IMR-90 (cell line): Measurements from ENCODE around the gene MYT1. TPM values are rescaled to one million over a fixed set of nuclear protein-coding genes. Genes with fewer than 3 reads are reported as not detected.

Source experiments
- ATAC-seq: fragments of 200-7000 bp; cut with Tn5 transposase; 2 replicates; pipeline ENCODE4 v1.9.1; 2020; ENCODE audit warnings: low read depth, mild to moderate bottlenecking, moderate library complexity
- BruUV-seq: library from RNA; stranded (reverse); fragments of 400-500 nt; replicated peaks from 2 replicates; lab custom pipeline; 2021; lab: Mats Ljungman, UMichigan
- CTCF ChIA-PET: fragments of 300-600 bp; formaldehyde crosslinking; extraction: SDS; loops from one replicate; lab custom pipeline; 2021; ENCODE audit warnings: antibody characterized with exemption; lab: Yijun Ruan, JAX
- POLR2A ChIA-PET: fragments of 300-600 bp; sonication (Branson Sonifier 250); formaldehyde crosslinking; loops from one replicate; lab custom pipeline; 2022; ENCODE audit warnings: antibody characterized with exemption; ENCODE audit not compliant: unreplicated experiment; lab: Charles Lee
- DNase-seq: peaks from one replicate; pipeline ENCODE4 v3.0.0; 2013
- H2AFZ ChIP-seq: replicated peaks from 2 replicates; pipeline ENCODE3; 2013; ENCODE audit warnings: low read length, mild to moderate bottlenecking; ENCODE audit not compliant: poor library complexity
- H2AK5ac ChIP-seq: 2 replicates; pipeline ENCODE4 v1.6.1; 2013; ENCODE audit warnings: low read depth, low read length, inconsistent platforms
- H2AK9ac ChIP-seq: replicated peaks from 2 replicates; pipeline ENCODE3; 2013; ENCODE audit warnings: mild to moderate bottlenecking, low read depth, low read length, moderate library complexity; ENCODE audit not compliant: poor library complexity
- H2BK120ac ChIP-seq: 2 replicates; pipeline ENCODE4 v1.6.1; 2013; ENCODE audit warnings: low read depth, low read length, inconsistent platforms
- H2BK15ac ChIP-seq: 3 replicates; pipeline ENCODE4 v1.6.1; 2013; ENCODE audit warnings: low read depth, low read length, inconsistent platforms
- H2BK20ac ChIP-seq: 2 replicates; pipeline ENCODE4 v1.6.1; 2013; ENCODE audit warnings: low read depth, mild to moderate bottlenecking, inconsistent platforms, low read length, moderate library complexity
- H2BK5ac ChIP-seq: 2 replicates; pipeline ENCODE4 v1.6.1; 2013; ENCODE audit warnings: mild to moderate bottlenecking, low read depth, low read length, inconsistent platforms; ENCODE audit not compliant: poor library complexity, severe bottlenecking
- H3K14ac ChIP-seq: replicated peaks from 2 replicates; pipeline ENCODE4 v1.6.1; 2013; ENCODE audit warnings: low read depth, low read length, inconsistent platforms
- H3K18ac ChIP-seq: 2 replicates; pipeline ENCODE4 v1.6.1; 2013; ENCODE audit warnings: low read depth, low read length, control low read depth
- H3K23ac ChIP-seq: 2 replicates; pipeline ENCODE4 v1.6.1; 2013; ENCODE audit warnings: low read depth, low read length, inconsistent platforms
- H3K27ac ChIP-seq: 2 replicates; pipeline ENCODE4 v1.5.1; 2013; ENCODE audit warnings: mild to moderate bottlenecking, control low read depth, low read length; ENCODE audit not compliant: insufficient read depth
- H3K27me3 ChIP-seq: 2 replicates; pipeline ENCODE4 v1.6.1; 2013; ENCODE audit warnings: low read length; ENCODE audit not compliant: control insufficient read depth, insufficient read depth
- H3K36me3 ChIP-seq: 2 replicates; pipeline ENCODE4 v1.6.1; 2013; ENCODE audit warnings: low read length, mixed read lengths; ENCODE audit not compliant: control insufficient read depth, insufficient read depth
- H3K4ac ChIP-seq: 2 replicates; pipeline ENCODE4 v1.6.1; 2013; ENCODE audit warnings: low read depth, low read length, inconsistent platforms
- H3K4me1 ChIP-seq: 2 replicates; pipeline ENCODE4 v1.6.1; 2013; ENCODE audit warnings: low read length, mixed read lengths; ENCODE audit not compliant: control insufficient read depth, insufficient read depth
- H3K4me2 ChIP-seq: 2 replicates; pipeline ENCODE4 v1.6.1; 2013; ENCODE audit warnings: low read depth, mild to moderate bottlenecking, control low read depth, low read length, moderate library complexity
- H3K4me3 ChIP-seq: 2 replicates; pipeline ENCODE4 v1.5.1; 2013; ENCODE audit warnings: low read depth, mild to moderate bottlenecking, control low read depth, low read length, moderate library complexity; ENCODE audit not compliant: insufficient read depth
- H3K56ac ChIP-seq: 2 replicates; pipeline ENCODE4 v1.6.1; 2013; ENCODE audit warnings: low read length, inconsistent platforms; ENCODE audit not compliant: insufficient read depth; ENCODE audit errors: extremely low read depth
- H3K79me1 ChIP-seq, 2 experiments: 2 replicates each; pipeline ENCODE4 v1.6.1; 2013; ENCODE audit warnings: low read length in 2 of 2, inconsistent platforms in 1 of 2, low read depth in 1 of 2
- H3K9ac ChIP-seq: 2 replicates; pipeline ENCODE4 v1.6.1; 2013; ENCODE audit warnings: low read depth, low read length, control low read depth
- H3K9me1 ChIP-seq: 2 replicates; pipeline ENCODE4 v1.6.1; 2013; ENCODE audit warnings: low read length, inconsistent platforms; ENCODE audit not compliant: insufficient read depth
- H3K9me3 ChIP-seq: 2 replicates; pipeline ENCODE4 v1.6.1; 2013; ENCODE audit warnings: low read length; ENCODE audit not compliant: control insufficient read depth, insufficient read depth
- H4K20me1 ChIP-seq: 2 replicates; pipeline ENCODE4 v1.6.1; 2013; ENCODE audit warnings: low read length, inconsistent platforms; ENCODE audit not compliant: insufficient read depth
- H4K5ac ChIP-seq: 2 replicates; pipeline ENCODE4 v1.6.1; 2013; ENCODE audit warnings: mild to moderate bottlenecking, low read depth, low read length, control low read depth
- H4K8ac ChIP-seq, 2 experiments: 2 replicates each; pipeline ENCODE4 v1.6.1; 2013; ENCODE audit warnings: low read depth in 2 of 2, low read length in 2 of 2, control low read depth in 1 of 2, inconsistent platforms in 1 of 2
- H4K91ac ChIP-seq: 2 replicates; pipeline ENCODE4 v1.6.1; 2013; ENCODE audit warnings: low read depth, low read length, inconsistent platforms; ENCODE audit not compliant: insufficient read depth
- MAFK ChIP-seq: IDR thresholded peaks from 2 replicates; pipeline ENCODE4 v1.6.1; 2012; ENCODE audit warnings: low read depth, low read length, improper control_type of control experiment
- RCOR1 ChIP-seq: IDR thresholded peaks from 2 replicates; pipeline ENCODE4 v1.6.1; 2012; ENCODE audit warnings: mild to moderate bottlenecking, low read length, improper control_type of control experiment; ENCODE audit not compliant: insufficient replicate concordance
- WGBS, 2 experiments: methylation state at CpG; one replicate each; pipeline versions ENCODE4 v1.1.5 to v1.1.7; 2013; ENCODE audit warnings: missing lambda C conversion rate in 2 of 2; ENCODE audit not compliant: insufficient read length in 1 of 2; ENCODE audit errors: extremely low coverage in 2 of 2; 5-methylcytosine and 5-hydroxymethylcytosine counted together
- dilution Hi-C: fragments of 300-500 bp; cut with HindIII; formaldehyde crosslinking; loops from one replicate; pipeline ENCODE4 v1.14.3; 2018; ENCODE audit warnings: low sequenced_read_pairs; ENCODE audit not compliant: unreplicated experiment
- in situ Hi-C: fragments of 300-500 bp; cut with MboI; formaldehyde crosslinking; loops from 3 replicates; pipeline ENCODE4 v1.14.3; 2019; ENCODE audit warnings: low sequenced_read_pairs, inconsistent platforms, mixed read lengths
- intact Hi-C: fragments of 100-400 bp; cut with micrococcal nuclease; formaldehyde crosslinking; loops from 2 replicates; pipeline ENCODE4 v1.10.0; 2022
- polyA plus RNA-seq, 3 experiments: library from polyadenylated mRNA; depleted of rRNA; stranded (reverse); fragments of >200 nt; gene quantifications; 2 replicates each; pipeline ENCODE4 v1.2.3, GENCODE V29; 2012; ENCODE audit warnings: low replicate concordance in 1 of 3
- total RNA-seq: library from RNA; depleted of rRNA; stranded (reverse); fragments of >200 nt; gene quantifications from 2 replicates; pipeline ENCODE4 v1.2.3, GENCODE V29; 2012

Gene MYT1
- total and polyA plus RNA-seq, 2 of the 4 experiments (the other 2 are of a cell fraction), result not detected

DNA sequence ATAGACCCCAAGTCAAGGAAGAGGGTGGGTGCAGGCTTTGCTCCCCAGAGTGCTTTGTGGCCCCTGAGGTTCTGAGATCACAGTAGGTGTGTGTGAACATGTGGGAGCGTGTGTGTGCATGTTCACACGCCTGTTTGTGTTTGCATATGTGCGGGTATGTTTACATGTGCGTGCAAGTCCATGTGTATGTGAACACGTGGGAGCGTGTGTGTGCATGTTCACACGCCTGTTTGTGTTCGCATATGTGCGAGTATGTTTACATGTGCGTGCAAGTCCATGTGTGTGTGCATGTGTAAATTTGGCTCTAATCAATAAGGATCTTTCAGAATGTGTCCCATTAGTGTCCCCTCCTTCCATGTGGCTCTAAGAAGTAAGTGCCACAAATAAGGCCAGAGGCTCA, 49.9 kb downstream of the MYT1 start:
- Histone ChIP-seq H2AFZ (no peak overlapping the region), H3K4me1 (peaks cover 9% of the 10 kb centered on the region; the same call in 1 of the 2 replicates), H4K5ac (no peak overlapping the region), H2BK20ac (no peak overlapping the region), H3K27ac (no peak overlapping the region), H3K4ac (no peak overlapping the region), H2BK5ac (no peak overlapping the region), H4K91ac (no peak overlapping the region), H3K9ac (no peak overlapping the region), H3K9me3 (no peaks in the 10 kb centered on the region), H3K36me3 (no peaks in the 10 kb centered on the region), H2BK120ac (no peak overlapping the region), H4K8ac (no peak overlapping the region), H4K20me1 (no peaks in the 10 kb centered on the region), H3K4me2 (no peak overlapping the region), H3K4me3 (no peak overlapping the region), H3K14ac (no peak overlapping the region), H3K27me3 (peaks cover 52% of the 10 kb centered on the region), H2BK15ac (no peak overlapping the region), H2AK5ac (no peak overlapping the region), H3K18ac (no peak overlapping the region), H3K56ac (no peak overlapping the region), H3K23ac (no peak overlapping the region), H3K9me1 (peaks cover 4% of the 10 kb centered on the region; the same call in 1 of the 2 replicates), H3K79me1 (no peaks in the 10 kb centered on the region), H2AK9ac (no peak overlapping the region)
- dilution Hi-C loops, result no loop called here
- ChIA-PET POLR2A (no interaction called here), CTCF (no interaction called here)
- in situ Hi-C loops, result no loop called here
- DNase-seq (no peak), ATAC-seq (no peak)
- intact Hi-C loops, result no loop called here
- TF ChIP-seq MAFK (no peak), RCOR1 (no peak)
- BruUV-seq, result no TSS peak
- WGBS, 2 experiments, result 87% methylated on average over 7 of the region's 10 CpGs; no CpG with 5 or more reads in 1 of the 2 experiments
